Loucy (cell line): ENCODE data around the gene FAM98C.

Experiments
- H2AFZ ChIP-seq: fragments of 200-600 bp; sonication (generic); 2 replicates; pipeline ENCODE4 v1.6.0; 2016; ENCODE audit warnings: antibody characterized with exemption, mild to moderate bottlenecking, low read length, moderate library complexity
- H3F3A ChIP-seq: fragments of 200-600 bp; 2 replicates; pipeline ENCODE4 v1.6.0; 2016; ENCODE audit warnings: antibody characterized with exemption, low read depth, mild to moderate bottlenecking
- H3K27me3 ChIP-seq: fragments of 200-600 bp; sonication (generic); 2 replicates; pipeline ENCODE4 v1.6.1; 2014; ENCODE audit warnings: low read length, mild to moderate bottlenecking; ENCODE audit not compliant: insufficient read depth, poor library complexity, severe bottlenecking
- H3K36me3 ChIP-seq: fragments of 200-600 bp; sonication (generic); 2 replicates; pipeline ENCODE4 v1.6.1; 2016; ENCODE audit warnings: low read length; ENCODE audit not compliant: insufficient read depth
- H3K4me1 ChIP-seq: fragments of 200-600 bp; sonication (generic); 2 replicates; pipeline ENCODE4 v1.5.1; 2014; ENCODE audit warnings: low read length, mild to moderate bottlenecking; ENCODE audit not compliant: insufficient read depth, poor library complexity, severe bottlenecking
- H3K4me2 ChIP-seq: fragments of 200-600 bp; sonication (generic); 2 replicates; pipeline ENCODE4 v1.6.0; 2014; ENCODE audit warnings: antibody characterized with exemption, low read length, low read depth, mild to moderate bottlenecking; ENCODE audit not compliant: poor library complexity, severe bottlenecking
- H3K4me3 ChIP-seq: fragments of 200-600 bp; sonication (generic); 2 replicates; pipeline ENCODE4 v1.5.1; 2014; ENCODE audit warnings: low read length, mild to moderate bottlenecking, mixed read lengths; ENCODE audit not compliant: poor library complexity, severe bottlenecking
- H3K79me2 ChIP-seq: fragments of 200-600 bp; sonication (generic); 2 replicates; pipeline ENCODE4 v1.6.1; 2014; ENCODE audit warnings: low read length; ENCODE audit not compliant: insufficient read depth
- H3K9ac ChIP-seq: fragments of 200-600 bp; sonication (generic); 2 replicates; pipeline ENCODE4 v1.6.0; 2014; ENCODE audit warnings: mild to moderate bottlenecking, low read depth, low read length, moderate library complexity; ENCODE audit not compliant: poor library complexity, severe bottlenecking
- H3K9me2 ChIP-seq: fragments of 200-600 bp; sonication (generic); replicated peaks from 2 replicates; pipeline ENCODE4 v1.6.1; 2016; ENCODE audit warnings: low read depth, low read length, mixed read lengths
- H3K9me3 ChIP-seq: fragments of 200-600 bp; sonication (generic); 2 replicates; pipeline ENCODE4 v1.6.1; 2014; ENCODE audit warnings: mild to moderate bottlenecking, antibody characterized with exemption, low read length, low read depth; ENCODE audit not compliant: insufficient read depth
- H4K20me1 ChIP-seq: fragments of 200-600 bp; sonication (generic); 2 replicates; pipeline ENCODE4 v1.6.0; 2014; ENCODE audit warnings: antibody characterized with exemption, low read length, mild to moderate bottlenecking; ENCODE audit not compliant: insufficient read depth, poor library complexity, severe bottlenecking
- CTCF ChIP-seq: fragments of 200-600 bp; sonication (generic); conservative IDR thresholded peaks from 2 replicates; pipeline ENCODE4 v1.5.1; 2014; ENCODE audit warnings: mild to moderate bottlenecking, antibody characterized with exemption, low read length
- EZH2phosphoT487 ChIP-seq: fragments of 200-600 bp; IDR thresholded peaks from 2 replicates; pipeline ENCODE4 v1.6.1; 2018; ENCODE audit warnings: antibody characterized with exemption, mild to moderate bottlenecking, moderate library complexity, borderline replicate concordance

FAM98C gene

GRCh38 chr19:38392707-38393308 is 10.1 kb upstream of the FAM98C start:
- H3K4me3 ChIP-seq, result no peak overlapping the region
- H3K27me3 ChIP-seq, result no peaks in the 10 kb centered on the region
- H3K79me2 ChIP-seq, result no peaks in the 10 kb centered on the region
- no peak overlapping the region for H2AFZ ChIP-seq
- peaks cover 5% of the 10 kb centered on the region for H3K4me1 ChIP-seq
- no peak overlapping the region for H3K9ac ChIP-seq
- no peaks in the 10 kb centered on the region for H3K36me3 ChIP-seq
- H4K20me1 ChIP-seq, result no peaks in the 10 kb centered on the region
- H3K4me2 ChIP-seq, result no peak overlapping the region
- no peaks in the 10 kb centered on the region for H3F3A ChIP-seq
- no peaks in the 10 kb centered on the region for H3K9me3 ChIP-seq
- no peaks in the 10 kb centered on the region for H3K9me2 ChIP-seq
- TF ChIP-seq EZH2phosphoT487, result no peak
- TF ChIP-seq CTCF, result no peak

GRCh38 chr19:38394488-38394887 is 8.4 kb upstream of the FAM98C start:
- no peaks in the 10 kb centered on the region for H3K9me2 ChIP-seq
- H3K4me1 ChIP-seq, result no peaks in the 10 kb centered on the region
- TF ChIP-seq EZH2phosphoT487 (no peak), CTCF (no peak)
- no peaks in the 10 kb centered on the region for H3F3A ChIP-seq
- no peak overlapping the region for H2AFZ ChIP-seq
- H3K79me2 ChIP-seq, result no peaks in the 10 kb centered on the region
- no peak overlapping the region for H3K4me3 ChIP-seq
- H3K9me3 ChIP-seq, result no peaks in the 10 kb centered on the region
- no peak overlapping the region for H3K9ac ChIP-seq
- no peak overlapping the region for H3K4me2 ChIP-seq
- H3K27me3 ChIP-seq, result no peaks in the 10 kb centered on the region
- no peaks in the 10 kb centered on the region for H3K36me3 ChIP-seq
- no peaks in the 10 kb centered on the region for H4K20me1 ChIP-seq

GRCh38 chr19:38395381-38396114 is 7.3 kb upstream of the FAM98C start:
- Histone ChIP-seq H3K9me2 (no peaks in the 10 kb centered on the region), H3K27me3 (no peaks in the 10 kb centered on the region), H3K4me1 (no peaks in the 10 kb centered on the region), H2AFZ (no peak overlapping the region), H3K36me3 (no peaks in the 10 kb centered on the region), H3K9ac (no peak overlapping the region), H3K4me2 (no peak overlapping the region), H3K9me3 (no peaks in the 10 kb centered on the region), H3K79me2 (no peaks in the 10 kb centered on the region), H3F3A (no peaks in the 10 kb centered on the region), H4K20me1 (no peaks in the 10 kb centered on the region), H3K4me3 (no peak overlapping the region)
- TF ChIP-seq CTCF (no peak), EZH2phosphoT487 (no peak)
